Lower lobe of right lung (tissue), 2 donors: ENCODE data around the gene PIEZO2. TPM values are rescaled to one million over a fixed set of nuclear protein-coding genes. Genes with fewer than 3 reads are reported as not detected.

Source experiments
- ATAC-seq, 2 donors: fragments of 200-7000 bp; cut with Tn5 transposase; one replicate each; pipeline ENCODE4 v1.9.1; 2020 to 2022; ENCODE audit warnings: mild to moderate bottlenecking in 2 of 2, moderate library complexity in 2 of 2
- DNase-seq: peaks from one replicate; pipeline ENCODE4 v3.0.0-alpha.2; 2020
- H3K27ac ChIP-seq: fragments of 200-600 bp; one replicate; pipeline ENCODE4 v1.8.0; 2022
- H3K27me3 ChIP-seq: fragments of 200-600 bp; one replicate; pipeline ENCODE4 v1.8.0; 2022; ENCODE audit warnings: low read depth
- H3K36me3 ChIP-seq: fragments of 200-600 bp; one replicate; pipeline ENCODE4 v1.8.0; 2022; ENCODE audit warnings: mild to moderate bottlenecking
- H3K4me1 ChIP-seq: fragments of 200-600 bp; one replicate; pipeline ENCODE4 v1.8.0; 2022
- H3K4me3 ChIP-seq: fragments of 200-600 bp; one replicate; pipeline ENCODE4 v1.8.0; 2022; ENCODE audit warnings: mild to moderate bottlenecking
- H3K9me3 ChIP-seq: fragments of 200-600 bp; one replicate; pipeline ENCODE4 v1.8.0; 2022
- CTCF ChIP-seq: fragments of 200-600 bp; IDR thresholded peaks from one replicate; pipeline ENCODE4 v1.8.0; 2022; ENCODE audit warnings: antibody characterized with exemption, mild to moderate bottlenecking
- intact Hi-C: fragments of 100-400 bp; cut with DNase I; formaldehyde crosslinking; loops from one replicate; pipeline ENCODE4 v1.11.0; 2022
- total RNA-seq: library from RNA; stranded (reverse); fragmentation: NEBNext Ultra II Directional; extraction: Animal tissue kit (Norgen Biotek cat#: 25700); gene quantifications from one replicate; pipeline ENCODE4 v1.2.1, GENCODE V29; 2021
- donor health status: DM: no; HTN: yes; CAD: no; lungs with severe emphysema.

The PIEZO2 gene
- total RNA-seq, 1 donor from 2014 or later = 11.1 TPM

DNA sequence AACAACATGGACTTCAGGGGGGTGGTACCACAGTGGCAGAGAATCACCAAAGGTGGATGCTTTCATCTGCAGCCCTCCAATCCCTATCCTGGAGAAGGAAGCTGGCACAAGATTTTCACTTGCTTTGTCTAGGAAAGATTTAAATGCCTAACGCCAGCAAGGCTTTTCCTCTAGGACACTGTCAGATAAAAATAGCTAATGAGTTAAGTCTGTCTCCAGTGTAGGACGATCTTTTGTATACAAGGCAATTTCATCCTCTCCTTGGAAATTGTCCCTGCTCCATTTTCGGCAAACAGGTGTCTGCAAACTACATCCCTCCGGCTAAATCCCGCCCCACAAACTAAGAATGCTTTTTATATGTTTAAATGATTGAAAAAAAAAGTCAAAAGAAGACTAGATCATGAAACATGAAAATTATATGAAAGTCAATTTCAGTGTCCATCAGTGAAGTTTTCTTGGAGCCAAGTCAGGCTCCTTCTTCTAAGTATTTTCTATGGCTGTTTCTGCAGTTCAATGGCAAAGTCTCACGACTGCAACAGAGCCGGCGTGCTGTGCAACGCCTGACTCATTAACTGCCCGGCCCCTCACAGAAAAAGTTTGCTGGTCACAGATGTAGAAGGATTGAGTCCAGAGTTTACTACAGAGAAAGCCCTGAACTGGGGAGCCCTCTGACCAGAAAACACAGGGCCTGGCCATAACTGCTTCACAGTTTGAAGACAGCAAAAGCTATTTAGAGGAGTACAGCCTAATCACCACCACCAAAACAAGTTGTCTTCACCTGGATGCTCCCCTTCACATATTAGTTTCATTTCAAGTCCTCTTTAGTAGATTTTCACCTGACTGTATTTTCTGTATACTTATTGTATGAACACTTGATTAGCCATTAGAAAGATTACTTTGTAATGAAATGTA, 52.3 kb downstream of the PIEZO2 start:
- Histone ChIP-seq H3K27me3 (no peaks in the 10 kb centered on the region), H3K36me3 (no peaks in the 10 kb centered on the region), H3K4me1 (peaks cover 10% of the 10 kb centered on the region), H3K27ac (no peak overlapping the region), H3K4me3 (no peak overlapping the region), H3K9me3 (no peaks in the 10 kb centered on the region)
- intact Hi-C loops = no loop called here
- no peak for ATAC-seq
- TF ChIP-seq CTCF = no peak
- no peak for DNase-seq

DNA sequence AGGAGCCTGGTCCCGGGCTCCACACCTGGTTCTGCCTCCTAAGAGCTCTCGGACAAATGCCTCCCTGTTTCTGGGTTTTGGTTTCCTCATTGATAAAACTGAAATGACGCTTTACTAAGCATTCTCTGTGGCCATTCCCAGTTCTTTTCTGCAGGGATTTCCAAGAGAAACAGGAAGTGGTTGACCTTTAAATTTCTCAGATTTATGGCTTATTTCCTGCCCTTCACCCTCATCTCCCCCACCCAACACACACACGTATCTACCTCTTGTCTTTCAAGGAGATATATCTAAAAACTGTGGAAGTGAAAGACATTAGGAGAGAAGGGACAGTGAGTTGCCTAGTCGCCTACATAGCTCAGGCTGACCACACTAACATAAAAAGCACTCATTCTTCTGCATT, 53.0 kb downstream of the PIEZO2 start:
- no peak for TF ChIP-seq CTCF
- no peaks in the 10 kb centered on the region for H3K36me3 ChIP-seq
- no peaks in the 10 kb centered on the region for H3K27me3 ChIP-seq
- ATAC-seq = no peak
- no peaks in the 10 kb centered on the region for H3K9me3 ChIP-seq
- peaks cover 10% of the 10 kb centered on the region for H3K4me1 ChIP-seq
- no peak overlapping the region for H3K4me3 ChIP-seq
- H3K27ac ChIP-seq = no peak overlapping the region
- intact Hi-C loops = no loop called here
- DNase-seq = no peak

DNA sequence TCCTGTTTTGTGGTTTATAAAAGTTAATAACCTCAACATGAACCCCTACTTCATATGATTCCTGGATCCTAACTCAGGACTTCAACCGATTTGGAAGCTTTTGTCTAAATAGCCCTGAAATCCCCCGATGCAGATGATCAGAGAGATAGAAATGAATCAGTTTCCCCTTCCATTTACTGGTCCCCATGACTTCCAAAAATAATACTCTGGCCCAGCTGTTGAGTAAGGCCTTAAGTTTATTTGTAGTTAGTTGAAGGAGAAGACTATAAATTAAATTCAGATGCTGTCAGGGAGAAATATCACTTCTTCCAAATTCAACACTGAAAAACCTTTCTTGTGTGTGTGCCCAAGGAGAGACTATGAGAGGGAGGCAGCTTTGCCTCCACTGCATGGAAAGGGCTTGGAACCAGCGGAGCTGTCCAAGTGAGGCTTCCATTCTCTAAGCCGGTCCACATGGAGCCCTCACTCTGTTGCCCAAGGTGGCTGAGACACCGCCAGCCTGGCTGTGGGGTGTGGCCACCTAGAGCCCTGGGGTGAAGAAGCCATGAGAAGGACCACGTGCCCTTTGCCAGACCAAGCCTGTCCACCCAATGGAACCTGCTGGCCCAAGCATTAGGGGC, 53.6 kb downstream of the PIEZO2 start:
- DNase-seq (no peak), ATAC-seq (no peak)
- no peak overlapping the region for H3K27ac ChIP-seq
- H3K36me3 ChIP-seq = no peaks in the 10 kb centered on the region
- intact Hi-C loops = no loop called here
- no peak overlapping the region for H3K4me3 ChIP-seq
- no peaks in the 10 kb centered on the region for H3K27me3 ChIP-seq
- peaks cover 10% of the 10 kb centered on the region for H3K4me1 ChIP-seq
- TF ChIP-seq CTCF = no peak
- H3K9me3 ChIP-seq = no peaks in the 10 kb centered on the region

- no peaks in the 10 kb centered on the region for H3K9me3 ChIP-seq
- H3K27ac ChIP-seq = no peak overlapping the region
- ATAC-seq = no peak
- H3K4me3 ChIP-seq = no peak overlapping the region
- intact Hi-C loops = no loop called here
- no peaks in the 10 kb centered on the region for H3K36me3 ChIP-seq
- no peak for TF ChIP-seq CTCF
- peaks cover 12% of the 10 kb centered on the region for H3K4me1 ChIP-seq
- no peak for DNase-seq
- H3K27me3 ChIP-seq = no peaks in the 10 kb centered on the region
These were observed 54.2 kb downstream of the PIEZO2 start for GRCh38 chr18:11095211-11095610.

- no peaks in the 10 kb centered on the region for H3K9me3 ChIP-seq
- H3K36me3 ChIP-seq = no peaks in the 10 kb centered on the region
- no peak for TF ChIP-seq CTCF
- H3K4me1 ChIP-seq = peaks cover 13% of the 10 kb centered on the region
- H3K4me3 ChIP-seq = no peak overlapping the region
- intact Hi-C loops = no loop called here
- ATAC-seq (no peak), DNase-seq (no peak)
- no peak overlapping the region for H3K27ac ChIP-seq
- H3K27me3 ChIP-seq = no peaks in the 10 kb centered on the region
These were observed 57.6 kb downstream of the PIEZO2 start for GRCh38 chr18:11091746-11092145.
